Spleen (tissue), 11 donors: ENCODE measurements around the gene TRMT2A. TPM values are rescaled to one million over a fixed set of nuclear protein-coding genes. Genes with fewer than 3 reads are reported as not detected.
"Not testable (repeated sequence)": the region's sequence is repeated elsewhere in the genome, so short reads cannot be mapped to it uniquely, and the experiment has no call there.

ENCODE experiments used
- DNase-seq: peaks from one replicate; pipeline ENCODE4 v3.0.0-alpha.2; 2020
- H3K27ac ChIP-seq, 8 donors: fragments of 200-600 bp; sonication (generic) in 7 of 8; 1 replicate in 4 of 8; 2 replicates in 4 of 8; pipeline versions ENCODE4 v1.5.0 to v1.8.0; 2016 to 2021; ENCODE audit warnings: inconsistent platforms in 4 of 8, mild to moderate bottlenecking in 4 of 8, moderate library complexity in 1 of 8
- H3K27me3 ChIP-seq, 7 donors: fragments of 200-600 bp; sonication (generic) in 6 of 7; replicated peaks in 1 of 7; 1 replicate in 4 of 7; 2 replicates in 3 of 7; pipeline versions ENCODE4 v1.5.0 to v1.8.0; 2016 to 2021; ENCODE audit warnings: inconsistent platforms in 3 of 7, mild to moderate bottlenecking in 1 of 7
- H3K36me3 ChIP-seq, 6 donors: fragments of 200-600 bp; sonication (generic) in 5 of 6; 1 replicate in 4 of 6; 2 replicates in 2 of 6; pipeline versions ENCODE4 v1.5.0 to v1.8.0; 2016 to 2021; ENCODE audit warnings: inconsistent platforms in 2 of 6
- H3K4me1 ChIP-seq, 6 donors: fragments of 200-600 bp; sonication (generic) in 5 of 6; 1 replicate in 3 of 6; 2 replicates in 3 of 6; pipeline versions ENCODE4 v1.5.0 to v1.8.0; 2016 to 2021; ENCODE audit warnings: inconsistent platforms in 3 of 6
- H3K4me3 ChIP-seq, 8 donors: fragments of 200-600 bp; sonication (generic) in 7 of 8; 1 replicate in 4 of 8; 2 replicates in 4 of 8; pipeline versions ENCODE4 v1.5.0 to v1.8.0; 2016 to 2021; ENCODE audit warnings: inconsistent platforms in 4 of 8, mild to moderate bottlenecking in 4 of 8, moderate library complexity in 2 of 8
- H3K9me3 ChIP-seq, 8 donors: fragments of 200-600 bp; sonication (generic) in 7 of 8; 1 replicate in 4 of 8; 2 replicates in 4 of 8; pipeline versions ENCODE4 v1.5.0 to v1.8.0; 2016 to 2021; ENCODE audit warnings: inconsistent platforms in 4 of 8
- CTCF ChIP-seq, 11 experiments: fragments of 200-600 bp in 7 of 11; fragments of 450-650 bp in 4 of 11; sonication (generic) in 4 of 11; IDR thresholded peaks in 8 of 11; conservative IDR thresholded peaks in 3 of 11; 1 replicate in 7 of 11; 2 replicates in 4 of 11; pipeline versions ENCODE4 v1.4.0 to v1.8.0; 2016 to 2021; ENCODE audit warnings: antibody characterized with exemption in 11 of 11, inconsistent platforms in 4 of 11, mild to moderate bottlenecking in 1 of 11
- POLR2A ChIP-seq, 3 donors: fragments of 450-650 bp; IDR thresholded peaks; one replicate each; pipeline ENCODE4 v1.5.1; 2017; ENCODE audit warnings: antibody characterized with exemption in 3 of 3, mild to moderate bottlenecking in 1 of 3
- POLR2AphosphoS5 ChIP-seq, 3 donors: sonication (generic); formaldehyde crosslinking; IDR thresholded peaks; one replicate each; pipeline ENCODE4 v1.5.1; 2017; ENCODE audit warnings: antibody characterized with exemption in 3 of 3
- WGBS, 5 donors: extraction: QIAGEN DNeasy Blood & Tissue Kit in 3 of 5; methylation state at CpG; one replicate each; pipeline versions ENCODE4 v1.1.5 to v1.1.7; 2013 to 2018; 5-methylcytosine and 5-hydroxymethylcytosine counted together
- intact Hi-C: fragments of 100-400 bp; cut with DNase I; formaldehyde crosslinking; loops from one replicate; pipeline ENCODE4 v1.15.0; 2023; ENCODE audit warnings: low total_unique reads
- polyA plus RNA-seq, 3 donors: library from polyadenylated mRNA; stranded (reverse); fragments of 200-250 nt; gene quantifications; one replicate each; pipeline ENCODE4 v1.2.1, GENCODE V29; 2013
- total RNA-seq, 7 donors: library from RNA; depleted of rRNA in 3 of 7; stranded (reverse); fragments of >200 nt in 3 of 7; fragmentation: NEBNext Ultra II Directional in 4 of 7; extraction: Animal tissue kit (Norgen Biotek cat#: 25700) in 4 of 7; gene quantifications; one replicate each; pipeline versions ENCODE4 v1.1.0 to v1.2.1, GENCODE V29; 2016 to 2021
- donor health status: healthy with polysubstance abuse.
- donor health status: DM: no; HTN: no; CAD: no; lungs with moderate emphysema.
- donor health status: DM: no; HTN: no; CAD: no.
- donor health status: Bipolar disorder and iron deficiency.
- donor health status: healthy.
- donor health status: DM: no; HTN: no; CAD: no.
- donor health status: DM: yes; HTN: yes; CAD: no.

TRMT2A gene
- total and polyA plus RNA-seq, 10 donors: 70.4 to 142 (median 79.5) TPM

DNA sequence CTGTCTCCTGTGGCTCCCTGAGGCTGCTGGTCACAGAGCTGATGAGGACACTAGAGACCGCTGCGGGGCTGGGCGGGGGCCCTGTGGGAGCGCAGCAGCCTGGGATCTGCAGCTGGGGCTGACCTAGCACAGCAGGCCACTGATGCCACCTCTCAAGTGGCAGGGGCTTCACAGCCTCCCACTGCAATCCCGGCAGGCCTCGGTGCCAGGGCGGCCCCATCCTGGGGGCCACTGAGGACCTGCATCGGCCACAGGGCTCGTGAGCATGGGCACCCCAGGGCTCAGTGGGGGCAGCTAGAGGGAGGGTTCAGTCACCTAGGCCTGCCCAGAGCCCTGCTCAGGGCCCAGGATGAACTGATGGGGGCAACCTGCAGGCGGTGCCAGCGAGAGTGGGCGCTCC, 48.4 kb upstream of the TRMT2A start:
- TF ChIP-seq POLR2AphosphoS5 (IDR thresholded peaks at IDR 0.05) (no peak), POLR2A (IDR thresholded peaks at IDR 0.05) (no peak), CTCF (IDR thresholded peaks at IDR 0.05 in 8 of 11, conservative IDR thresholded peaks at IDR 0.05 in 3 of 11) (no peak)
- H3K27ac ChIP-seq: no peak overlapping the region
- intact Hi-C loops: no loop called here
- H3K36me3 ChIP-seq: no peaks in the 10 kb centered on the region
- no peaks in the 10 kb centered on the region for H3K4me1 ChIP-seq
- WGBS, 5 donors: 84 to 95% (median 93%) methylated on average over 3 to 12 of the region's 12 CpGs
- H3K9me3 ChIP-seq: no peaks in the 10 kb centered on the region
- no peak overlapping the region for H3K4me3 ChIP-seq
- no peaks in the 10 kb centered on the region for H3K27me3 ChIP-seq
- no peak for DNase-seq

DNA sequence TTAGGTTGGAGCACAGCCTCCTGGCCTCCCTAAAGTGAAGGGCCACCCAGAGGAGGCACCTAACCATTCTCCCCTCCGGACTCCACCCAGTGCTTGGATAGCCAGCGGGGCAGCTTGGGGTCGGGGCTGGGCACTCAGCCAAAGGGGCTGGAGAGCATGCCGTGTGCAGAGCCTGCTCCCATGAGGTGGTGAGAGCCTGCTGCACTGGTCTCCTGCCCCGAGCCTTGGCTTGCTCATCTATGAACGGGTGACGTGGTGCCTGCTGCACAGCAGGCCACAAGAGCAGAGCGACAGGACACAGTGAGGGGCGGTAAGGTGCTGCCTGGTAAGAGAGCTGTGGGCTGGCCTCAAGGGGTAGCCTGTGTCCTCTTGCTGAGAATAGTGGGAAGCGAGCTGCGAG, 47.8 kb upstream of the TRMT2A start:
- TF ChIP-seq CTCF (IDR thresholded peaks at IDR 0.05 in 8 of 11, conservative IDR thresholded peaks at IDR 0.05 in 3 of 11) (no peak), POLR2AphosphoS5 (IDR thresholded peaks at IDR 0.05) (no peak), POLR2A (IDR thresholded peaks at IDR 0.05) (no peak)
- intact Hi-C loops: no loop called here
- no peak for DNase-seq
- Histone ChIP-seq H3K4me3 (no peak overlapping the region), H3K27me3 (peaks cover 0 to 4% (median 0%) of the 10 kb centered on the region in 7 donors), H3K9me3 (no peaks in the 10 kb centered on the region), H3K27ac (no peak overlapping the region), H3K36me3 (no peaks in the 10 kb centered on the region), H3K4me1 (no peaks in the 10 kb centered on the region)
- WGBS, 5 donors: 62 to 88% (median 78%) methylated on average over 6 to 11 of the region's 11 CpGs

DNA sequence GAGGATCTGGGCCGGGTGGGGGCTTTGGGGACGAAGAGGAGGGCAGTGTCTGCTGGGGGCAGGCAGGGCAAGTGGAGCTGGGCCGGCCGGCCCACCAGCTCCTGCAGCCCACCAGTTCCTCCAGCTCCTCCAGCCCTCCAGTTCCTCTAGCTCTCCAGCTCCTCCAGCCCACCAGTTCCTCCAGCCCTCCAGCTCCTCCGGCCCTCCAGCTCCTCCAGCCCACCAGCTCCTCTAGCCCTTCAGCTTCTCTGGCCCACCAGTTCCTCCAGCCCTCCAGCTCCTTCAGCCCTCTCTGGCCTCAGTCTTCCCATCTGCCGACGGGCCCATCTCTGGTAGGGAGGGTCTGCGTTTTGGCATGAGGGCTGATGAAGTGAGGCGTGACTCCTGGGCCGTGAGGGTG, 43.0 kb upstream of the TRMT2A start:
- intact Hi-C loops: no loop called here
- DNase-seq: no peak
- Histone ChIP-seq H3K27me3 (peaks cover 0 to 50% (median 0%) of the 10 kb centered on the region in 7 donors), H3K9me3 (no peaks in the 10 kb centered on the region), H3K4me1 (peaks cover 4 to 24% (median 18%) of the 10 kb centered on the region in 6 donors), H3K36me3 (no peaks in the 10 kb centered on the region), H3K4me3 (no peak overlapping the region), H3K27ac (no peak overlapping the region)
- TF ChIP-seq POLR2AphosphoS5 (IDR thresholded peaks at IDR 0.05) (no peak), CTCF (IDR thresholded peaks at IDR 0.05 in 8 of 11, conservative IDR thresholded peaks at IDR 0.05 in 3 of 11) (no peak), POLR2A (IDR thresholded peaks at IDR 0.05) (no peak)
- 71 to 84% (median 82%) methylated on average over 10 of the region's 10 CpGs for WGBS, 5 donors

DNA sequence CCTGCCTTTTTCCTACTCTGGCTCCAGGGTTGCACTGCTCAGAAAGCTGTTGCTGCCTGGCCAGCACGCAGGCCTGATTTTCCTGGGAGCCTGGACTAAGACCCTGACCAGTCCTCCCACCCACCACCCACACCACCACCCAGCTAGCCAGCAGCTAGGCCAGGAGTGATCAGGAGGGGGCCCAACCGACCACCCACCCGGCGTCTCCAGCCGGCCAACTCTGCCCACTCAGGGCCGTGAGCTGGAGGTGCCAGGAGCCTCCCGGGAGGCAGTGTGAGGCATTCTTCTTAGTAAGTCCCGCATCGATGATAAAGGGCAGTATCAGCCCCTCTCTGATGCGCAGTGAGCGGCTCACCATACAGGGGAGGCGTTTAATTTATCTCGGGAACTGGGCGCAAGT, 42.5 kb upstream of the TRMT2A start:
- not testable (repeated sequence) for DNase-seq, H3K4me3 ChIP-seq, H3K9me3 ChIP-seq, H3K27ac ChIP-seq, H3K36me3 ChIP-seq
- Histone ChIP-seq H3K27me3 (peaks cover 0 to 55% (median 0%) of the 10 kb centered on the region in 7 donors), H3K4me1 (peaks cover 4 to 29% (median 21%) of the 10 kb centered on the region in 6 donors)
- 64 to 92% (median 67%) methylated on average over 6 to 13 of the region's 14 CpGs for WGBS, 5 donors
- intact Hi-C loops: loop anchor here (5.0 kb wide), 1 partner anchor 108 kb away; the partner anchor contains the start of gene RTN4R

DNA sequence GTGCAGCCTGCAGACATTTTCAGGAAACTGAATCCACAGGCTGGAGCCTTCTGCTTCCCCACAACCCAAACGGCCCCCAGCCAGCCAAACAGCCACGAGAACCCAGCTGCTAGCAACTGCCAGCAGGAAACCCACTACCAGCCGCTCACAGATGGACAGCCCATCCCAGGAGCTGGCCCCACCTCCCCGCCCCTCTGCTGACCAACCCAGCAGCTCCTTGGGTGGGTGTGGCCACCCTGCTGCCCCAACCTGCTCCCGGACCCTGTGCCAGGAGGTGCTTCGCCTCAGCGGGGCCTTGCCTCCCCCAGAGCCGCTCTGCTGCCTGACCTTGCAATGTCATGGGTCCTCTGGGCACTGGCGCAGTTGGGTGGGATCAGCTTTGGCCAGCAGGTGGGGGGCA, 42.0 kb upstream of the TRMT2A start:
- 19 to 51% (median 28%) methylated on average over 7 to 9 of the region's 9 CpGs for WGBS, 5 donors
- no peak for TF ChIP-seq CTCF (IDR thresholded peaks at IDR 0.05 in 8 of 11, conservative IDR thresholded peaks at IDR 0.05 in 3 of 11)
- TF ChIP-seq POLR2AphosphoS5 (IDR thresholded peaks at IDR 0.05): no peak
- TF ChIP-seq POLR2A (IDR thresholded peaks at IDR 0.05): no peak
- peaks cover 0 to 58% (median 0%) of the 10 kb centered on the region in 7 donors for H3K27me3 ChIP-seq
- no peak for DNase-seq
- peaks cover 4 to 34% (median 22%) of the 10 kb centered on the region in 6 donors for H3K4me1 ChIP-seq
- no peak overlapping the region for H3K27ac ChIP-seq
- no peaks in the 10 kb centered on the region for H3K36me3 ChIP-seq
- intact Hi-C loops: loop anchor here (5.0 kb wide), 1 partner anchor 108 kb away; the partner anchor contains the start of gene RTN4R
- H3K4me3 ChIP-seq: no peak overlapping the region
- no peaks in the 10 kb centered on the region for H3K9me3 ChIP-seq
